Osteoblast (primary cell): ENCODE measurements around the gene NTSR2. TPM values are rescaled to one million over a fixed set of nuclear protein-coding genes. Genes with fewer than 3 reads are reported as not detected.

Source experiments
- DNase-seq: peaks from one replicate; pipeline ENCODE4 v3.0.0; 2011; ENCODE audit warnings: low spot score, mixed read lengths; ENCODE audit not compliant: insufficient read length; ENCODE audit errors: missing footprints
- H2AFZ ChIP-seq: 2 replicates; pipeline ENCODE4 v1.6.0; 2011; ENCODE audit warnings: mild to moderate bottlenecking, low read length
- H3K27ac ChIP-seq: 2 replicates; pipeline ENCODE4 v1.5.1; 2011; ENCODE audit warnings: mild to moderate bottlenecking, low read depth, low read length, moderate library complexity
- H3K27me3 ChIP-seq: 2 replicates; pipeline ENCODE4 v1.6.0; 2012; ENCODE audit warnings: mild to moderate bottlenecking, control low read depth, inconsistent platforms, low read length, moderate library complexity; ENCODE audit not compliant: insufficient read depth
- H3K36me3 ChIP-seq: 2 replicates; pipeline ENCODE4 v1.5.1; 2011; ENCODE audit warnings: mild to moderate bottlenecking, low read length, control low read depth, moderate library complexity; ENCODE audit not compliant: insufficient read depth
- H3K4me1 ChIP-seq: 2 replicates; pipeline ENCODE4 v1.5.1; 2011; ENCODE audit warnings: mild to moderate bottlenecking, low read length, control low read depth, moderate library complexity; ENCODE audit not compliant: insufficient read depth
- H3K4me2 ChIP-seq: 2 replicates; pipeline ENCODE4 v1.6.0; 2011; ENCODE audit warnings: mild to moderate bottlenecking, low read length; ENCODE audit not compliant: insufficient read depth
- H3K4me3 ChIP-seq: fragments of 200-600 bp; sonication (generic); 3 replicates; pipeline ENCODE4 v1.5.1; 2012; ENCODE audit warnings: mild to moderate bottlenecking, low read length, inconsistent platforms; ENCODE audit not compliant: insufficient read depth
- H3K79me2 ChIP-seq: 2 replicates; pipeline ENCODE4 v1.6.0; 2012; ENCODE audit warnings: mild to moderate bottlenecking, low read length, control low read depth, inconsistent platforms; ENCODE audit not compliant: insufficient read depth
- H3K9me3 ChIP-seq: 2 replicates; pipeline ENCODE4 v1.5.1; 2011; ENCODE audit warnings: low read depth, low read length, control low read depth
- H4K20me1 ChIP-seq: 2 replicates; pipeline ENCODE4 v1.6.0; 2012; ENCODE audit warnings: mild to moderate bottlenecking, low read length, control low read depth; ENCODE audit not compliant: insufficient read depth
- CTCF ChIP-seq: IDR thresholded peaks from 2 replicates; pipeline ENCODE4 v1.5.1; 2011; ENCODE audit warnings: mild to moderate bottlenecking, low read depth, low read length, moderate library complexity; ENCODE audit errors: extremely low read depth
- total RNA-seq: library from RNA; depleted of rRNA; stranded (reverse); fragments of >200 nt; gene quantifications from 2 replicates; pipeline ENCODE4 v1.2.3, GENCODE V29; 2012

NTSR2 gene
- total RNA-seq, 1 donor, result not detected

DNA sequence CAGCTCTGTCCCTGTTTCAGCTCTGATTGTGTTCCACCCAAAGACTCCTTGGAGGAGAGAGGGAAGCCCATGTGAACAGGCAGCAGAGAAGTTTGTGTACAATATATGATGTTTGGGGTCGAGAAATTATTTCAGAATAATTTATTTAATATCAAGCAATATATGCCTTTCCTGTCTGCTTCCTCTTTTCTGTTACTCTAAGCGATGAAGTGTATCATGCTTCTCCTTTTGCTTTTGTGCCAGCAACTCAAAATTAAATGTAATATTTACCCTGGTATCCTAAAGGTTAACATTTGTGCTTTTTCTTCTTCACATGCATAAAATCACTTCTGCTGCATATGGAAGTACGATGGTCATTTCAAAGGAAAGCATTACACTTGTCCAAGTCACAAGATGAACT is 2.4 kb upstream of the NTSR2 start:
- Histone ChIP-seq H3K4me3 (no peak overlapping the region), H3K4me1 (no peaks in the 10 kb centered on the region), H3K79me2 (no peaks in the 10 kb centered on the region), H3K36me3 (no peaks in the 10 kb centered on the region), H3K27me3 (peaks cover 43% of the 10 kb centered on the region), H2AFZ (no peak overlapping the region), H4K20me1 (no peaks in the 10 kb centered on the region), H3K4me2 (no peak overlapping the region), H3K27ac (no peak overlapping the region), H3K9me3 (no peaks in the 10 kb centered on the region)
- no peak for TF ChIP-seq CTCF
- no peak for DNase-seq

DNA sequence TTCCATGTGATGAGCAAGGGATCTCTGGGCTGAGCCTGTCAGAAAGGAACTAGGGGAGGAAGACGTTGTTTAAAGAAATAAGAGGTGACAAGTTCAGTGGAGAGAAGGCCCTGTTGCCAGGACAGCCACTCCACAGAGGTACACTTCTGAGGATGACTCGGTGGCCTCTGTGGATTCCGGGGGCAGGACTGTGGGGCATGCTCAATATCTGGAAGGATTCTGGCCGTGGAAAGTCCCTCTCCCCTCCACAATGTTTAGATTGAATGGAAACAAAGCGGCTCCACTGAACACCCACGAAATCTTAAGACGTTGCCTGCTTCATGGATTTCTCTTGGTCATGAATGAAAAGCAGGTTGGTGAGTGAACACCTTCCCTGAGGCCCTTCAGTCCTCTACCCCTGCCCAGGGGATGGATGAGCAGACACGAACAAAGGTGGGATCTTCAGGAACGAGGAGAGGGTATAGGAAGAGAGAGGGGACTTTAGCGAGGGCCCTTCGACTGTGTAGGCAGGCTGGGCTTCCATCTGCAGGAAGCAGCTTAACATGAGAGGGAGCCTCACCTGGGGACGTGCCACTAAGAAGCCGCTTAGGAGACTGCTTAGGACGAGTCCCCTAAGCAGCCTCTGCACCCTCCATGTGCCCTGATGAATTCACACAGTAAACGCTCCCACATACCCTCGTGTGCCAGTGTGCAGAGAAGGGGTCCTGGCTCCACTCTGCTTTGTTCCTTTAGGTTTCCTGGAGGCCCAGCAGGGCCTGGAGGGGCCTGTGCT is 1.9 kb downstream of the NTSR2 start:
- no peak for TF ChIP-seq CTCF

DNA sequence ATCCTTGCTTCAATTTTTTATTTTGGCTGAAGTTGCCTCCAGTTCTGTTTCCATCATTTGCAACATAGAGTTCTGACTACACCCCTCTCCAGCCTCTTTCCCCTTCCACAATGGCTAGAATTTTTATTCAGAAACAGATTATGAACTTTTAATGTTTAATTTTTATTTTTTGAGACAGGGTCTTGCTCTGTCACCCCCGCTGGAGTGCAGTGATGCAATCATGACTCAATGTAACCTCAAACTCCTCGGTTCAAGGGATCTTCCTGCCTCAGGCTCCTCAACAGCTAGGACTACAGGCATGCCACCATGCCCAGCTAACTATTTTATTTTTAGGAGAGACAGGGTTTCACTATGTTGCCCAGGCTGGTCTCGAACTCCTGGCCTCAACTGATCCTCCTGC is 2.8 kb downstream of the NTSR2 start:
- Histone ChIP-seq H3K27ac (no peak overlapping the region), H3K27me3 (peaks cover 25% of the 10 kb centered on the region)

More for the DNA sequence above, 1.9 kb downstream of the NTSR2 start:
- peak; percentile 49 for DNase-seq
- Histone ChIP-seq H4K20me1 (no peaks in the 10 kb centered on the region), H3K27ac (no peak overlapping the region), H3K36me3 (no peaks in the 10 kb centered on the region), H2AFZ (no peak overlapping the region), H3K9me3 (no peaks in the 10 kb centered on the region), H3K4me1 (no peaks in the 10 kb centered on the region), H3K27me3 (peaks cover 25% of the 10 kb centered on the region), H3K4me2 (no peak overlapping the region), H3K4me3 (no peak overlapping the region), H3K79me2 (no peaks in the 10 kb centered on the region)

More for the DNA sequence above, 2.8 kb downstream of the NTSR2 start:
- Histone ChIP-seq H3K4me1 (no peaks in the 10 kb centered on the region), H2AFZ (no peak overlapping the region), H3K4me2 (no peak overlapping the region), H3K79me2 (no peaks in the 10 kb centered on the region), H4K20me1 (no peaks in the 10 kb centered on the region), H3K36me3 (no peaks in the 10 kb centered on the region), H3K9me3 (no peaks in the 10 kb centered on the region), H3K4me3 (no peak overlapping the region)
- DNase-seq, result no peak
- TF ChIP-seq CTCF, result no peak
